H1 (cell line): Measurements from ENCODE around the gene CREBBP. TPM values are rescaled to one million over a fixed set of nuclear protein-coding genes. Genes with fewer than 3 reads are reported as not detected.
"Not testable (repeated sequence)": the region's sequence is repeated elsewhere in the genome, so short reads cannot be mapped to it uniquely, and the experiment has no call there.

Source experiments
- CTCF ChIA-PET: fragments of 300-600 bp; sonication (Branson Sonifier 250); formaldehyde crosslinking; loops from one replicate; lab custom pipeline; 2021; ENCODE audit not compliant: partially characterized antibody; lab: Charles Lee
- POLR2A ChIA-PET: fragments of 300-600 bp; sonication (Branson Sonifier 250); formaldehyde crosslinking; loops from one replicate; lab custom pipeline; 2021; ENCODE audit warnings: inconsistent platforms; ENCODE audit not compliant: partially characterized antibody; lab: Charles Lee
- DNase-seq, 2 experiments: peaks; one replicate each; pipeline versions ENCODE4 v3.0.0 to v3.0.0-alpha.2; 2010 to 2022; ENCODE audit warnings: low spot score in 2 of 2, low read depth in 1 of 2, mixed read lengths in 1 of 2
- FAIRE-seq: peaks from 2 replicates; lab custom pipeline; 2011; peaks lifted over from hg19 to GRCh38; lab: Jason Lieb, UNC
- H2AFZ ChIP-seq: 2 replicates; pipeline ENCODE4 v1.8.1; 2012; ENCODE audit warnings: low read length, inconsistent platforms
- H2AK5ac ChIP-seq: 2 replicates; pipeline ENCODE4 v1.6.1; 2013; ENCODE audit warnings: low read depth, low read length
- H2BK120ac ChIP-seq: replicated peaks from 2 replicates; pipeline ENCODE3; 2013; ENCODE audit warnings: low read depth, low read length, inconsistent platforms
- H2BK12ac ChIP-seq: 2 replicates; pipeline ENCODE4 v1.6.1; 2013; ENCODE audit warnings: low read depth, low read length
- H2BK15ac ChIP-seq: 2 replicates; pipeline ENCODE4 v1.6.1; 2013; ENCODE audit warnings: low read length
- H2BK20ac ChIP-seq: 2 replicates; pipeline ENCODE4 v1.6.1; 2013; ENCODE audit warnings: low read length
- H2BK5ac ChIP-seq: 2 replicates; pipeline ENCODE4 v1.6.1; 2013; ENCODE audit warnings: low read depth, low read length
- H3K14ac ChIP-seq: 2 replicates; pipeline ENCODE4 v1.6.1; 2013; ENCODE audit warnings: inconsistent platforms; ENCODE audit not compliant: insufficient read length
- H3K18ac ChIP-seq: 2 replicates; pipeline ENCODE4 v1.6.1; 2013; ENCODE audit warnings: low read length; ENCODE audit errors: extremely low read depth
- H3K23ac ChIP-seq: 2 replicates; pipeline ENCODE4 v1.6.1; 2013; ENCODE audit warnings: inconsistent platforms; ENCODE audit not compliant: insufficient read length
- H3K23me2 ChIP-seq: 2 replicates; pipeline ENCODE4 v1.6.1; 2013; ENCODE audit warnings: low read depth, low read length
- H3K27ac ChIP-seq: 2 replicates; pipeline ENCODE4 v1.6.1; 2011; ENCODE audit warnings: low read depth, low read length, inconsistent platforms
- H3K27me3 ChIP-seq, 4 experiments: replicated peaks in 1 of 4; 1 replicate in 1 of 4; 2 replicates in 3 of 4; pipeline versions ENCODE4 v1.6.1 to v1.8.1; 2011 to 2013; ENCODE audit warnings: low read length in 3 of 4, mild to moderate bottlenecking in 3 of 4, inconsistent platforms in 2 of 4, mixed read lengths in 2 of 4, moderate library complexity in 1 of 4; ENCODE audit not compliant: control insufficient read depth in 3 of 4, insufficient read depth in 3 of 4; ENCODE audit errors: extremely low read depth in 1 of 4
- H3K36me3 ChIP-seq, 4 experiments: 2 replicates each; pipeline versions ENCODE4 v1.6.1 to v1.8.1; 2011 to 2013; ENCODE audit warnings: mild to moderate bottlenecking in 4 of 4, low read length in 3 of 4, moderate library complexity in 2 of 4, control low read depth in 1 of 4, inconsistent platforms in 1 of 4; ENCODE audit not compliant: insufficient read depth in 4 of 4, control insufficient read depth in 2 of 4
- H3K4ac ChIP-seq: replicated peaks from 2 replicates; pipeline ENCODE3; 2013; ENCODE audit warnings: low read length, low read depth, mixed read lengths, inconsistent platforms; ENCODE audit not compliant: insufficient read length
- H3K4me1 ChIP-seq, 4 experiments: replicated peaks in 1 of 4; 1 replicate in 1 of 4; 2 replicates in 3 of 4; pipeline versions ENCODE4 v1.6.1 to v1.8.1; 2011 to 2013; ENCODE audit warnings: low read length in 3 of 4, inconsistent platforms in 2 of 4, mixed read lengths in 1 of 4; ENCODE audit not compliant: insufficient read depth in 4 of 4, control insufficient read depth in 3 of 4
- H3K4me2 ChIP-seq, 2 experiments: 2 replicates each; pipeline versions ENCODE4 v1.6.1 to v1.8.1; 2011 to 2013; ENCODE audit warnings: low read depth in 2 of 2, low read length in 2 of 2, control low read depth in 1 of 2, inconsistent platforms in 1 of 2, mild to moderate bottlenecking in 1 of 2; ENCODE audit not compliant: insufficient read depth in 1 of 2
- H3K4me3 ChIP-seq, 4 experiments: fragments of 200-600, 300-600 bp in 1 of 4; sonication (generic), shearing (Covaris generic), sonication (Bioruptor Twin) in 1 of 4; 2 replicates each; pipeline versions ENCODE4 v1.5.1 to v1.8.1; 2011 to 2016; ENCODE audit warnings: low read length in 4 of 4, low read depth in 3 of 4, control low read depth in 2 of 4, inconsistent platforms in 2 of 4, mild to moderate bottlenecking in 2 of 4, mixed read lengths in 1 of 4, moderate library complexity in 1 of 4; ENCODE audit not compliant: insufficient read depth in 2 of 4; ENCODE audit errors: extremely low read depth in 1 of 4
- H3K56ac ChIP-seq: replicated peaks from 2 replicates; pipeline ENCODE3; 2013; ENCODE audit warnings: low read depth, mild to moderate bottlenecking, mixed read lengths, low read length, inconsistent platforms; ENCODE audit not compliant: insufficient read length
- H3K79me1 ChIP-seq: 2 replicates; pipeline ENCODE4 v1.6.1; 2013; ENCODE audit warnings: low read depth, low read length, control low read depth
- H3K79me2 ChIP-seq, 2 experiments: 2 replicates each; pipeline versions ENCODE4 v1.6.1 to v1.8.1; 2012 to 2013; ENCODE audit warnings: low read length in 2 of 2, mild to moderate bottlenecking in 2 of 2, inconsistent platforms in 1 of 2; ENCODE audit not compliant: insufficient read depth in 2 of 2, control insufficient read depth in 1 of 2
- H3K9ac ChIP-seq, 4 experiments: replicated peaks in 1 of 4; 1 replicate in 1 of 4; 2 replicates in 3 of 4; pipeline versions ENCODE4 v1.6.1 to v1.8.1; 2011 to 2013; ENCODE audit warnings: low read depth in 3 of 4, low read length in 3 of 4, control low read depth in 2 of 4, mild to moderate bottlenecking in 2 of 4, moderate library complexity in 2 of 4, inconsistent platforms in 1 of 4; ENCODE audit errors: extremely low read depth in 1 of 4
- H3K9me3 ChIP-seq, 2 experiments: 2 replicates each; pipeline versions ENCODE4 v1.6.1 to v1.8.1; 2012 to 2013; ENCODE audit warnings: mild to moderate bottlenecking in 2 of 2, moderate library complexity in 2 of 2, control low read depth in 1 of 2, inconsistent platforms in 1 of 2, low read depth in 1 of 2, low read length in 1 of 2, mixed read lengths in 1 of 2; ENCODE audit not compliant: insufficient read depth in 2 of 2
- H4K20me1 ChIP-seq, 2 experiments: replicated peaks in 1 of 2; 2 replicates each; pipeline versions ENCODE3 to v1.8.1; 2011 to 2013; ENCODE audit warnings: inconsistent platforms in 2 of 2, low read length in 2 of 2, mild to moderate bottlenecking in 1 of 2; ENCODE audit not compliant: insufficient read depth in 2 of 2, control insufficient read depth in 1 of 2
- H4K5ac ChIP-seq: 2 replicates; pipeline ENCODE4 v1.6.1; 2013; ENCODE audit warnings: low read length, low read depth, mixed read lengths, inconsistent platforms; ENCODE audit not compliant: insufficient read length
- H4K8ac ChIP-seq: 2 replicates; pipeline ENCODE4 v1.8.0; 2013; ENCODE audit warnings: mild to moderate bottlenecking, moderate library complexity, low read length, inconsistent platforms; ENCODE audit not compliant: insufficient read depth; ENCODE audit errors: extremely low read depth
- H4K91ac ChIP-seq: replicated peaks from 2 replicates; pipeline ENCODE3; 2013; ENCODE audit warnings: low read length, mixed read lengths, inconsistent platforms; ENCODE audit not compliant: insufficient read length
- WGBS, 2 experiments: shearing (Covaris generic) in 1 of 2; methylation state at CpG; one replicate each; pipeline versions ENCODE4 v1.1.6 to v1.1.7; 2013 to 2015; ENCODE audit warnings: low lambda C conversion rate in 2 of 2, mixed read lengths in 2 of 2, inconsistent platforms in 1 of 2, low coverage in 1 of 2, missing lambda C conversion rate in 1 of 2; ENCODE audit not compliant: insufficient replicate concordance in 2 of 2, insufficient coverage in 1 of 2, insufficient read length in 1 of 2; ENCODE audit errors: extremely low coverage in 1 of 2, missing lambda C conversion rate in 1 of 2; 5-methylcytosine and 5-hydroxymethylcytosine counted together
- polyA plus RNA-seq, 7 experiments: library from polyadenylated mRNA; depleted of rRNA in 3 of 7; stranded (reverse) in 5 of 7; unstranded in 2 of 7; fragments of >200 nt in 5 of 7; fragments of 200-250 nt in 2 of 7; gene quantifications; 1 replicate in 5 of 7; 2 replicates in 1 of 7; 4 replicates in 1 of 7; pipeline versions ENCODE4 v1.2.1 to v1.2.3, GENCODE V29; 2011 to 2013; ENCODE audit warnings: missing spikeins in 2 of 7, mixed read lengths in 2 of 7
- total RNA-seq: library from RNA; stranded (reverse); fragmentation: NEBNext Ultra II Directional; extraction: Animal tissue kit (Norgen Biotek cat#: 25700); gene quantifications from 2 replicates; pipeline ENCODE4 v1.2.1, GENCODE V29; 2021

CREBBP gene
- total and polyA plus RNA-seq, 2 of the 8 experiments (the other 6 are each of a cell fraction or from before 2014, with no cell fraction given), result 10.0 to 60.1 TPM

DNA sequence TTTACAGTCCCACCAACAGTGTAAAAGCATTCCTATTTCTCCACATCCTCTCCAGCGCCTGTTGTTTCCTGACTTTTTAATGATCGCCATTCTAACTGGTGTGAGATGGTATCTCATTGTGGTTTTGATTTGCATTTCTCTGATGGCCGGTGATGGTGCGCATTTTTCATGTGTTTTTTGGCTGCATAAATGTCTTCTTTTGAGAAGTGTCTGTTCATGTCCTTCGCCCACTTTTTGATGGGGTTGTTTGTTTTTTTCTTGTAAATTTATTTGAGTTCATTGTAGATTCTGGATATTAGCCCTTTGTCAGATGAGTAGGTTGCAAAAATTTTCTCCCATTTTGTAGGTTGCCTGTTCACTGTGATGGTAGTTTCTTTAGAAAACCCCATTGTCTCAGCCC lies 5.5 kb upstream of the CREBBP start:
- H3K4me1 ChIP-seq, POLR2A ChIA-PET, H2BK20ac ChIP-seq, CTCF ChIA-PET, H4K8ac ChIP-seq, H4K5ac ChIP-seq, H2AFZ ChIP-seq, H3K27me3 ChIP-seq, H3K9me3 ChIP-seq, H4K20me1 ChIP-seq, H3K23ac ChIP-seq, H2BK12ac ChIP-seq, H3K36me3 ChIP-seq, H3K4me3 ChIP-seq, H3K56ac ChIP-seq, DNase-seq, H2AK5ac ChIP-seq, H3K18ac ChIP-seq, H3K79me1 ChIP-seq, FAIRE-seq, H2BK5ac ChIP-seq, H3K23me2 ChIP-seq, H3K4me2 ChIP-seq, H3K27ac ChIP-seq, H2BK120ac ChIP-seq, H4K91ac ChIP-seq, H3K14ac ChIP-seq, H2BK15ac ChIP-seq, H3K79me2 ChIP-seq, H3K4ac ChIP-seq, H3K9ac ChIP-seq: not testable (repeated sequence)
- 88% methylated on average over 5 of the region's 5 CpGs; no CpG with 5 or more reads in 1 of the 2 experiments for WGBS, 2 experiments
